NCI-H446 treated with DMSO at 0.1 percent for 48 hours (cell line): ENCODE measurements around the gene MYO18A.

Source experiments
- DNase-seq: peaks from one replicate; lab custom pipeline; 2025; lab: John Stamatoyannopoulos, UW

MYO18A gene

DNA sequence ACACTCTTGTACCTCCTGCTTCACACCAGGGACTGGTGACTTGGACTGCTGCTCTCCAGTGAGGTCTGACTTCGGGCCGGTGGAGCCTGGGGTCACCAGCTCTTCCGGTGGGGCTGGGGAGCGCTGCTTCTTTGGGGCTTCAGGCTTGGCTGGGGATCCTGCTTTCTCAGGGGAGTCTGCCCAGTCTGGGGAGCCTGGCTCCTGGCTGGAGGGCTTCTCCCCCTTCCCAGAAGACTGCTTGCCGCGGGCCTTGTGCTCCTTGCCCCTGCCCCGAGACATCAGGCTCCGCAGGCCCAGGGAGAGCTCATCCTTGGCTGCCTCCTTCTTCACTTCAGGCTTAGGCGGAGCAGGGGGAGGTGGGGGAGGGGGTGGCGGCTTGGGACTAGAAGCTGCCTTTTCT lies 52.4 kb downstream of the MYO18A start:
- DNase-seq = no peak

DNA sequence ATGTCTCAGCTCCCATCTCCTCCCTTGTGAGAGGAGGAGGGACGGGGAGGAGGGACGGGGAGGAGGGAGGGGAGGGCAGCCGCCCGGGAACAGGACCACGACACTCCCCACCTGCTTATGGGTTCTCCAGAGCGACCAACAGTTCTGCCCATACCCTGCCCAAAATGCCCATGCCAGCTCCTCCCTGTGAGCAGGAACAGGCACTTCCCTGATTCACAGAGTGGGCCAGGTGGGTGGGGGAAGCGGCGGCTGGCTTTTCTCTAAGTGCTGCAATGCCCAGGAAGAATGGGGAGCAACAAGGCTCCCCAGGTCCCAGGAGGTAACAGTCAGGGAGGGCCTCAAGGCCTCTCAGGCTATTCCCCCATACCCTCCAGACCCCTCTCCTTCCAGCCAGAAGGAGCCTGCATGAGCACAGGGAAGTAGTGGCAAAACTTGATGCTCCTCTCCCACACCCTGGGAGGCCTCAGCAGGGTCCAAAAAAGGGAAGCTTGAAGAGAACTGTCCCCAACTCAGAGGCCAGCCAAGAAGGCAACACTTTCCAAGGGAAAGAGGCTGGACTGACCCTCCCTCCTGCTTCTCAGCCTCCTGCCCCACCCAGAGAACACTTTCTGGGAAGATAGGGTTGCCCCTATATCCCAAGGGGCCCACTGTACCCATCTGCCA lies 53.8 kb downstream of the MYO18A start:
- no peak for DNase-seq

DNA sequence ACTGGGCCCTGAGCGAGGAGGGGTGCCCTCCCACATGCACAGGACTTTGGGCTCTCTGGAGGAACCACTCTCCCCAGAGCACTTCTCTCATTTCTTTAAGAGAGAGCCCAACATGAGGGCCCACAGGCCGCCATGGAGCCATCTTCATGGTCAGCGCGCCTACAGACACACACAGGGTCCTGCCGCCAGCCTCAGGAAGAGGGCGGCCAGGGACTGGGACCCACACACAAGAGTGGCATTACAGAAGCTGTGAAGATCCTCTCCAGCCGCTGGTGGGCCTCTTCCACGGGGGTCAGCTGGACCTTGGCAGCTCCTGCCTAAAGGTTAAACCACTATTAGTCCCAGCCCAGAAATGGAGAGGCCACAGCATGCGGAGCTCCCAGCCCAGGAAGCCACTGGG lies 54.5 kb downstream of the MYO18A start:
- no peak for DNase-seq

DNA sequence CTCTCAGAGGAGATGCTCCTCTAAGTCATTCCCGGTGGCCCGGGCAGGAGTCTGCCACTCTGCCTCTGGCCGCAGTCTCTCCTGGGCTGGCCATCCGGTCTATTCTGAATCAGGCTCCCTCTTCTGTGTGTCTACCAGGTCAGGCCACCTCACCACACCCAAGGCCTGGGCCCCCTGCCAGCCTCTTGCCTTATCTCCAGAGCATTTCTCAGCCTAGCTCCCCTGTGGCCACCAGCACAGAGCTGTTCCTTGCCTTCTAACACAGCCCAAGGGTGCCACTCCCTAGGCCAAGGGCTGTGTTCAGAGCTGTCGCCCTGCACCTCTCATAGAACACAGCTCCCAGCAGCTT lies 55.3 kb downstream of the MYO18A start:
- no peak for DNase-seq

- DNase-seq = peak; percentile 13
Observed at GRCh38 chr17:29124135-29124924, 55.9 kb downstream of the MYO18A start.

- no peak for DNase-seq
Observed at GRCh38 chr17:29123111-29123510, 57.1 kb downstream of the MYO18A start.

- no peak for DNase-seq
Observed at GRCh38 chr17:29121442-29121841, 58.8 kb downstream of the MYO18A start.

- no peak for DNase-seq
Observed at GRCh38 chr17:29120433-29120832, 59.8 kb downstream of the MYO18A start.

GRCh38 chr17:29119265-29119664 lies 60.9 kb downstream of the MYO18A start:
- no peak for DNase-seq

GRCh38 chr17:29116804-29117753 lies 63.1 kb downstream of the MYO18A start:
- DNase-seq = no peak

DNA sequence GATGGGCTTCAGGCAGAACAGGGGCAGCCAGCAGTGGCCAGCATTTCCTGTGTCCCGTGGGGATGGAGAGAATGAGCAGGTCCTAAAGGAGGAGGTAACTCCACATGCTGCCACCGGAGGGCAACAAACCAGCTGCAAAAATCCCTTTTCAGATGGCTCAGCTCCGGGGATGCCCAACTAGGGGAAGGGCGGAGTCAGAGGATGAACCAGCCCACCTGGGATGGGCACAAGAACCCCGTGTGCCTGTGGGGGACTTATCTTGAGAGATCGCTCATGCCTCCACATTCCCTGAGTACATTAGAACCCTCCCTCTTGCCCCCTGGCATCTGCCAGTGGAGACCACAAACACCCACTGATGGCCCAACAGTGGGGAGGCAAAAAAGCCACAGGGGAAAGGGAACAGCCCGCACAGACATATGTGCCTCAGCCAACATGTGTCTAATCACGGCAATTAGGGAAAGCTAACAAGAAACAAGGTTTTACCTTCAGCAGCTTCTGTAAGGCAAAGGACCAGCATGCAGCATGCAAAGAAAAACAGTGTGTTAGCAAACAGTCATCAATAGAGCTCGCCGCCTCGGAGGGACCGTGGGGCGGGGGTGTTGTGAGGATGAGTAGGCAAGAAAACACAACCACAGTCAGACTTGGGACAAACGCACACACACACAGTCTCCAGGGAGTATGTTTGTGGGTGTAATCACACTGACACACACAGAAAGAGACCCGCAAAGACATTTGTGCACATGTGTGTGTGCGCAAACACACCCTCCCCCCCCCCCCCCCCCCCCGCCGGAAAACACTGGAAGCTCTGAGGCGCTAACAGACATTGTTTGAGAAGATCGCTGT lies 64.0 kb downstream of the MYO18A start:
- no peak for DNase-seq

DNA sequence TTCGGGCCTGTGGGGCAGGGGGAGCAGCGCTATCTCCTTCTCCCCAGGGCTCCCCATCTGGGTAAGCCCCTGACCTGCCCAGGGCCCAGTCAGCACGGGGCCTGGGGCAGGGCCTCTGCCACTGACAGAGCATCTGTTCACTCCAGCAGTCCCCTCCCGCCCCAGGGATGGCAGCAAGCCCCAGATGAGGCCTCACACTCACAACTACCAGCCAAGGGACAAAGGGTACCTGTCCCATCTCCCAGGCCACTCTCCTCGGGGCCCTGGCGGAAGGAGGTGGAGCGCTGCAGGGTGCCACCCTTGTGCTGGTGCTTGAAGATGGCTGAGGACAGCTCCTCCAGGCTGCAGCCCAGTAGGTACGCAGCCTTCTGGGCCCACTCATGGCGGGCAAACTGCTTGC lies 64.8 kb downstream of the MYO18A start:
- DNase-seq = no peak

DNA sequence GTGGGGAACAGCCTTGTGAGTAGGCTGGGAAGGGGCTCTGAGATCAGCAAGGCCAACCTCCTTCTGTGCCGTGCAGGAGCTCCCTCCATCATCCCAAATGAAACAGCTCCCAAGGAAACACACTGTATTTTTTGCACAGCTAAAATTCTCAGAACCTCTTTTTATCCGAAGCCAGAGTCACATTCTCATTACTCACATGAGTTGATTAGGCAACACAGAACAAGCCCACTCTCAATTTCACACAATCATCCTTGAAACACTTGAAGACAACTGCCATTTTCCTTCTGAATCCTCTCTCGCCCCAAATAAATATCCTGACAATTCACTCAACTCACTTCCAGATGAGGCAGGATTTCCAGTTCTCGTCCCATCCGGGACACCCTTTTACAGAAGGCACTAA lies 66.1 kb downstream of the MYO18A start:
- no peak for DNase-seq

GRCh38 chr17:29113334-29113733 lies 66.9 kb downstream of the MYO18A start:
- DNase-seq = no peak

- peak; percentile 86 for DNase-seq
Observed at GRCh38 chr17:29112771-29113295, 67.4 kb downstream of the MYO18A start.

DNA sequence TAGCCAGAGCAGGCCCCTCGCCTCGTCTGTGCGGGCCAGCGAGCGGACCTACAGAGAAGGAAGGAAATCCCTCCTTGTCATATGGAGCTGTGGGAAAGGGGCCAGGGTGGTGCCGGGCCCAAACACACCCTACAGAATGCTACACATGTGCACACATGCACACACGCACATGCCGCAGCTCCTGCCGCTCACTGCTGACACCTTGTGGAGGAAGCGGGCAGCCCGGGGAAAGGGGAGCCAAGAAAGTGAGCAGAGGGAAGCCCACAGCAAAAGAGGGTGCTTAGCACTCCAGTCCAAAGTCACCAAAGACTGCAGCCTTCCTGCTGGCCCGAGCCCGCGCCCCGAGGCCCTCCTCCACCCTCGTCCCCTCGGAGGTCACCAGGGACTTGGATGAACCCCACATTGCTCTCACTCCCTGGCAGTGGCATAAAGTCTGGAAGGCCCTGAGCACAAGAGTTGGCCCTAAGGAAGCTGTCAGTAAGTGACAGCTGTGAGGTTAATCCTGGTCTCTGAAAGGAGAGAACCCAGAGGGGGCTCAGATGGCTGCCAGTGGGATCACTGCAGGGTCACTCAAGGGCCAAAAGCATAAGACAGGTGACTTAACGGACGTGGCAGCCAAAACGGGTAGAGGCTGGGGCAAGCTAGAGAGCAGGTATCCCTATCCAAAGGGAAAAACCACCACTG lies 68.2 kb downstream of the MYO18A start:
- peak; percentile 56 for DNase-seq

DNA sequence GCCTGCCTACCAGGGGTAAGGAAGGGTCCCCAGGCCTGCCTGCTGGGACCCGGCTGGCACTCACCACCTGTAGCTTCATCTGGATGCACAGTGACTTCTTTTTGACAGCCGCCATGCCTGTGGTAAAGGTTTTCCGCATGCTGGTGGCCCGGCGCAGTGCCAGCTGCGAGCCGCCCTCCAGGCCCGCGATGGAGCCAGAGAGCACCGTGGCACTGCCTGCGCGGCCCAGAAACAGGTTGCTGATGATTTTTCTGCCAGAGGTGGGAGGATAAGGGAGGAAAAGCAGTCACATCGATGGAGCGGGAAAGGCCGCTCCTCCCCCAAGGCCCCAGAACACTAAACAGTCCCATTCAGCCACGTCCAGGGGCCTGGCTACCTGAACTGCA lies 69.8 kb downstream of the MYO18A start:
- DNase-seq = no peak

GRCh38 chr17:29109477-29110371 lies 70.5 kb downstream of the MYO18A start:
- no peak for DNase-seq

GRCh38 chr17:29108823-29109476 lies 71.2 kb downstream of the MYO18A start:
- no peak for DNase-seq
